Suppressor macrophage (primary cell): ENCODE results near the gene ATP2A2.
A peak's percentile ranks its signal among the peaks of the same experiment; 100 is the strongest.

ENCODE experiments used
- DNase-seq, 4 experiments: peaks; one replicate each; pipeline ENCODE4 v3.0.0-alpha.2; 2020 to 2022

The ATP2A2 gene

DNA sequence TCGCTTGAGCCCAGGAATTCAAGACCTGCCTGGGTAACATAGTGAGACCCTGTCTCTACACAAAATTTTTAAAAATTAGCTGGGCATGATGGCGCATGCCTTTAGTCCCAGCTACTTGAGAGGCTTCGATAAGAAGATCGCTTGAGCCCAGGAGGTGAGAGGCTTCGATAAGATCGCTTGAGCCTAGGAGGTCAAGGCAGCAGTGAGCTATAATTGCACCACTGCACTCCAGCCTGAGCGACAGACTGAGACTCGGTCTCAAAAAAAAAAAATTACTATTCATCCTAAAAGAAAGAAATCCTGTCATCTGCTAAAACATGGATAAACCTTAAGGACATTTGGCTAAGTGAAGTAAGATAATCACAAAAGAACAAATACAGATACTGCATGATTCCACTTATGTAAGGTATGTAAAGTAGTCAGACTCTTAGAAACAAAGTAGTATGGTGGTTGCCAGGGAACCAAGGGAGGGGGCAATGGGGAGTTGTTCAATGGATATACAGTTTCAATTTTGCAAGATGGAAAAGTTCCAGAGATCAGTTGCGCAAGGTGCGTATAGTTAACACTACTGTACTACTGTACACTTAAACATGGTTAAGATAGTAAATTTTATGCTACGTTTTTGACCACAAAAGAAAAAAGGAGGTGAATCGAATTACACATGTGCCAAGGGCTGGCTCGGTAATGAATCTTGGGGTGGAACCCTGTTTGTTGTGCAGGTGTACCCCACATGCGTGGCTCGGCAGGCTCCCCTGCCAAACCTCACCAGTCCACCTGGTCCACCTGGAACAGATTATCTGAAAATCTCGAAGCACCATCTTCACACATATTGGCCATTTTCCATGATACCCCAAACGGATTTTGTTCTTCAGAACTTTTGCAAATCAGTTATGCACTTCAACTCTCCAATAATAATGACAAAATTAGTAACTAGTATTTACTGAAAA, 18.3 kb upstream of the ATP2A2 start:
- no peak for DNase-seq

- no peak for DNase-seq
These were observed 14.6 kb upstream of the ATP2A2 start for GRCh38 chr12:110266381-110266960.

DNA sequence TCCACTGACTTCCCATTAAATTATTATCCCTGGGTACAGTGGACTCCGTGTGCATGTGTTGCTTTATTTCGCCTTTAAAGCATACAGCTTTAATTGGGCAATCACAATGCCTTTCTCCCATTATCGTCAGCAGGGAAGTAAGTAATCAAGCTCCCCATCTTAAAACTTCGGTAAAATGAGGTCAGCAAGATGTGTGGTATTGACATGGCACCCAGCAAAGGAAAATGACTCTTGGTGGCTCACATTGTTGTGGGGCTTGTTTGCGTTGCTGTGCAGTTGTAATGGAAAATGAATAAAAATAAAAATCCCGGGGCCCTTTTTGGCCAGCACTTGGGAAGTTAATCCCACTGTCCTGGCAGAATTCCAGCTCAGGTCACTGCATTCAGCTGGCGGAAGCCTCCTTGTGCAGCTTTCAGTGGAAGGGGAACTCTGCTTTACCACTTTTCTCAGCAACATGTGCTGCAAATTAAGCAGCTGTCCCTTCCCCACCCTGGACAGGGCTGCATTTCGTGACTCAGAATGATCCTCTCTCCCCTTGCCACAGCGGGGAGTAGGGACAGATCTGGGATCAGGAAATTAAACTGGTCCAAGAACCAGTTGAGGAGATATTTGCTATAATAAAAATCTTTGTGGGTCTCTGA, 13.9 kb upstream of the ATP2A2 start:
- DNase-seq = peak; percentile 64 to 85 (median 72)

DNA sequence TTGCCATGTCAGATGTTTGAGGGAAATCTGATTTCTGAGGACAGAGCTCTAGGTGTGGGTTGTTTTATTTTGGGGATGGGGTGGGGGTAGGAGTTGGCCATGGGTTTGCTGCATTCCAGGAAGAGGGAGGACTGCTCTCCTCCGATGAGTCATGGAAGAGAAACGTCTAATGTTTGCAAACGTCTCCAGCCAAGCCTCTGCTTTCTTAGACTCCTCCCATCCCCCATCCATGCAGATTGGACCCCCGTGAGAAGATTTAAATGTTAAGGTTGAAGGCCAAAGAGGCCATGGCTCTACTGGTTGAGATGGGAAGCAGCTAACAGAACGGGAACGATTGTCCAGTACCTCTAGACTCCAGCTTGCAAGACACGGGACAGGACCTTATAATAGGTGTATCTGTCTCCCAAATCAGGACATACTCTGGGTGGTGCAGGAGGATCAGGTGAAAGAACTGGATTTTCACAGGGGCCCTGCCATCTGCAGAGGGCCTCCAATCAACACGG, 11.4 kb upstream of the ATP2A2 start:
- no peak for DNase-seq

- no peak for DNase-seq
These were observed 10.7 kb upstream of the ATP2A2 start for GRCh38 chr12:110270125-110270962.

- DNase-seq = no peak
These were observed 10.0 kb upstream of the ATP2A2 start for GRCh38 chr12:110271015-110271414.

GRCh38 chr12:110277530-110278254, 3.4 kb upstream of the ATP2A2 start:
- no peak for DNase-seq

GRCh38 chr12:110278255-110278536, 2.9 kb upstream of the ATP2A2 start:
- no peak for DNase-seq

DNA sequence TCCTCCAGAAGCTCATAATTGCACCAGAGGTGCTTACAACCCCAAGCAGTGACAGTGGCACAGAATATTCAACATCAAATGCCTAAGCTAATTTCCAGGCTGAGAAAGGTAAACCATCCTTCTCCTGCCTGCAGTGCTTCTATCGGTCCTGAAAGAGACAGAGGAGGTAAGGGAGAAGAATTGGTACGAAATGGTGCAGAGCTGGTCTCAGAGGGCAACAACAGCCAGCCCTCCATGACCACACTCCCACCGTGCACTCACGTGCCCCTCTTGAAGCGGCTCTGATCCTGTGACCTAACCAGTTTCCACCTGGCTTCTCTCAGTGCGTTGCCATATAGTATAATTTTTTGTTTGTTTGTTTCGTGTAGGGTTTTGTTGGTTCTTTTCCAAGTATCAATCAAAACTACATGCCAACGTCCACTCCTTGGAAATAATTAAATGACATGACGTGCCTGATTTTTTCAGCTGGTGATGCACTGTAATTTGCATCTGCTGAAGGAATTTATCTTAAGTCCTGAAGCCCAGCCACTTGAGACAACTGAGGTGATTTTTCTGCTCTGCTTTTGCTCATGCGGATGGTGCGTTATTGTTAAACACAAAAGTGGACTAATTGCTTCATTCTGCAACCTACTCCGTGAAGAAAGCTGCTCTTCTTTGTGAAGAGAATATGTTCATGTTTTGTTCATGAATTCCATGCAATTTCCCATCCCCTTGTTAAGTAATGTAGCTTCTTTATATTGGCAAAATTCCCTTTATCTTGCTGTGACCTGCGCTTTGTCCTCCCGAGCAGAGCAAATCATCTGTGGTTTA, 1.3 kb upstream of the ATP2A2 start:
- DNase-seq = no peak

DNA sequence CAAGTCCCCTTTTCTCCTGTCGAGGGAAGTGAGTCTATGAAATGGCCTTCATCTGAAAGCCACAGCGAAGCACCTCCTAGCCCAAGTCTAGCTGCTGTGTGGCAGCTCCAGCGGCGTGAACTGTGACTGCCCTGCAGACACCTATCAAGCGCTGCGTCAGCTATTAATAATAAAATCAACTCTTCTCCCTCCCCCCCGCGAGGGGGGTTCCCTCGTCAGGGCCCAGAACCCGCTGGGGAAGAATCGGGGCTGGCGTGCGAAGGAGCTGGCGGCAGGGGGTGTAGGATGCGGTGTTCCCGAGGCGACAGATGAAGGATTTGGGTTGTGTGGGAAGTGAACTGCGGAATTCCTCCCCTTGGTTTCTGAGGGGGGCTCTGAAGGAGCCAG, 662 bp upstream of the ATP2A2 start:
- peak in 3 of 4 experiments; percentile 49 to 56 (median 56) for DNase-seq

DNA sequence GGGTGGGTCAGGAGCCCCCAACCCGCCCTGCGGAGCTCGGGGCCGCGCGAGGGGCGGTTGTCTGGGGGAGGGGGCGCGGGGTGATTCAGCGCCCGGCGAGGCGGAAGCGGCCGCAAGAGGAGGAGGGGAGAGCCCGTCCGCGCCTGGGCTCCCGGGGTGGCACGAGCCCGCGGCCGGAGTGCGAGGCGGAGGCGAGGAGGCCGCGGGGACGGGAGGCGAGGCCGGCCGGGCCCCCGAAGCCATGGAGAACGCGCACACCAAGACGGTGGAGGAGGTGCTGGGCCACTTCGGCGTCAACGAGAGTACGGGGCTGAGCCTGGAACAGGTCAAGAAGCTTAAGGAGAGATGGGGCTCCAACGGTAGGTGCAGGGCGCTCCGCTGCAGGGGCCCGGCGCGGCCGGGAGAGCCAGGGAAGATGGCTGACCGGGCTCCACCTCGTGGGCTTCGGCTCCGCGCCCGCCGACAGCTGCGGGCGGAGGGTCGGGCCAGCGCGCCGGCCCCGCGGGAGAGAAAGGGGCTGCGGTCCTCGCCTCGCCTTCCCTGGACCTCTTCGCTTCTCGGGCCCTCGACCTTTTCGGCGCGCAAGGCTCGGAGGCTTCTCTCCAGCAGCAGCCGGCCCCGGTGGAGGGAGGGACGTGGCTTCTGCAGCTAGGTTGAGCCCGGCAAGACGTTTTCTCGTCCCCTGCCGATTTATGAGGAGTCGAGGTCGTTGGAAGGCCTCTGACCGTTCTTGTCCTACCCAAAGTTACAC, 677 bp downstream of the ATP2A2 start:
- peak; percentile 65 to 88 (median 78) for DNase-seq

DNA sequence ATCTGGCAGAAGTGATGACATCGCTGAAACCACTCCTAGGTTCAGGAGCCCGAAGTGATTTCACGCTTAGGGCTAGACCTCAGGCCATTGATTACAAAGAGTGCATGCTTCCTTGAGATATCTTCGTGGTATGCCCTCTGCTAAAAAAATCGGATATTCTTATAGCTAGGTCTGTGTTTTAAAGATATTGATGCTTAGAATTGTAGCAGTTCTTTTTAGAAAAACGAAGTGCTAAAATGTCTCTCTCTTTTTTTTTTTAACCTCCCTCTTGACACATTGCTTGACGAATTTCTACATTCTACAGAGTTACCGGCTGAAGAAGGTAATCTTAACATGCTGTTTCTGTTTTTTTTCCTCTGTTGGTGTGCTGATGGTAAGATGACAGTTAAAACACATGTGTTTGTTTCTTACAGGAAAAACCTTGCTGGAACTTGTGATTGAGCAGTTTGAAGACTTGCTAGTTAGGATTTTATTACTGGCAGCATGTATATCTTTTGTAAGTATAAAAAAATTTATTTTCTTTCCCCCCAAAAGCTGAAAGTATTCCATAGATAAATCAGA, 1.3 kb downstream of the ATP2A2 start:
- DNase-seq = peak in 1 of 4 experiments; percentile 61

DNA sequence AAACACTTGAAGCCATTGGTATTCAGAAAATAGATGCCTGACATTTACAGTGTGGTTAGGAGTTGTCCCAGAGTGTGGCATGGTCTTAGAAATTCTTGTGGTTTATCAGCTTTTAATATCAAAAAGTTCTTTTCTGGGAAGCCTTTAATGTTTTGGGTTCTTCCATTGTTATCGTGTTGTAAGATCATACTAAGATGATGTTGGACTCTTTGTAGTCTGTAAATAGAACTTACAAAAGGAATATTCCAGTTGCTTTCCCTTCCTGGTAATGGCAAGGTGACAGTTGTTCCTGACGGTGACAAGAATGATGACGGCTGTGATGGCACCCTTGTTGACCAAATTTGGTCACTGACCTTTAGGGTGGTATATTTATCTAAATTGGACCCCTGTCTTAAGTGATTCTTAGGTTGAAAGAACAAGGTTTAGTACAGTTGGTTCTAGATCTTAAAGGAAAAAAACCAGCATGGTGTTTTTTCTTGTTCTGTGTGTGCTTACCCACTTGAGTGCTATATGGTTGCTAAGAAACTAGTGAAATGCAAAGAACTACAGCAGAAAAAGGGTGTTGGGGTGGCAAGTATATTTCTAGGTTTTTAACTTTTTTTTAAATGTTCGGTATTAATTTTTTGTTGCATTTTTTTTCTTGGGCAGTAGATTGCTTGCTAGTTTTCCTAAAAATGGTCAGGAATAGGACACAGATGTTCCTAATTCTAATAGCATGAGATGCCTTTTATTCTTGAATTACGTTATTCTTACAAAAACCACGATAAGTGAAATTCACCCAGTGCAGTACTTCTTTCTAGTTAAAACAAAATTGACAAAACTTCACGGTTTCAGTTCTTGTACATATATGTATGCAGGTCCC, 2.1 kb downstream of the ATP2A2 start:
- no peak for DNase-seq

DNA sequence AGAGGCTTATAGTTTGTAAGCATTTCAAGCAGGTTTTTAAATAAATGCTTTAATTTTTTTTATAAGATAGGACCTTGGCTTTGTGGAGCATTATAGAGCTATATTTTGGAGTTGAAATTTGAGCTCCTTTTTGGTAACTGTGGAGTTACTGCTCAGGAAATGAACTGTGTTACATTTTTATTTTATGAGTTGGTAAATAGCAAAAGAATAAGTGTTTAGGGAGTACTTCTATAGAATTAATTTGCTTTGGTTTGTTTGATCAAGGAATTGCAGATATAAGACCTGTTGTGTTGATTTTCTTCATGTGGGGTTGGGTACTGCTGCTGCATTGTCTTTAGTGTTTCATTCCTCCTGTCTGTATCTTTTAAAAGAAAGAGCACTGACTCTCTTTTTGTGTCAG, 3.5 kb downstream of the ATP2A2 start:
- no peak for DNase-seq

DNA sequence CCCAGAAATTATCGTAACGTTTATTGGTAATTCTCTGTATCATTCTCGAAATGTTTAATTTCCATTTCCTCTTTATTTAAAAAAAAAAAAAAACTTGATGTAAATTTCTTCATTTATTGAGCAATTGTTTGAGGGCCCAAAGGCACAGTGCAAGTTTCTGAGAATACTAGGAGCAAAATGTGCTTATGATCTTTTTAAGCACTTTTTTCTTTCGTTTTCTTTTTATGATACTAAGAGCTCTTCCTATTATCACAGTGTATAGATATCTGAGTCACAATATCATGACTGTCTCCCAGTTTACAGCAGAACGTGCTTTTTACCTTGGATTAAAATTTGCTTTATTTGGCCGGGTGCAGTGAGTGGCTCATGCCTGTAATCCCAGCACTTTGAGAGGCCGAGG, 5.6 kb downstream of the ATP2A2 start:
- peak in 2 of 4 experiments; percentile 64 to 70 for DNase-seq

- DNase-seq = no peak
These were observed 6.9 kb downstream of the ATP2A2 start for GRCh38 chr12:110287986-110288385.

- no peak for DNase-seq
These were observed 8.1 kb downstream of the ATP2A2 start for GRCh38 chr12:110289044-110289710.

- DNase-seq = no peak
These were observed 8.6 kb downstream of the ATP2A2 start for GRCh38 chr12:110289711-110290078.
